Loucy (cell line): ENCODE data around the gene IPO5.

ENCODE experiments used
- H2AFZ ChIP-seq: fragments of 200-600 bp; sonication (generic); 2 replicates; pipeline ENCODE4 v1.6.0; 2016; ENCODE audit warnings: antibody characterized with exemption, mild to moderate bottlenecking, low read length, moderate library complexity
- H3F3A ChIP-seq: fragments of 200-600 bp; 2 replicates; pipeline ENCODE4 v1.6.0; 2016; ENCODE audit warnings: antibody characterized with exemption, low read depth, mild to moderate bottlenecking
- H3K27me3 ChIP-seq: fragments of 200-600 bp; sonication (generic); 2 replicates; pipeline ENCODE4 v1.6.1; 2014; ENCODE audit warnings: low read length, mild to moderate bottlenecking; ENCODE audit not compliant: insufficient read depth, poor library complexity, severe bottlenecking
- H3K36me3 ChIP-seq: fragments of 200-600 bp; sonication (generic); 2 replicates; pipeline ENCODE4 v1.6.1; 2016; ENCODE audit warnings: low read length; ENCODE audit not compliant: insufficient read depth
- H3K4me1 ChIP-seq: fragments of 200-600 bp; sonication (generic); 2 replicates; pipeline ENCODE4 v1.5.1; 2014; ENCODE audit warnings: low read length, mild to moderate bottlenecking; ENCODE audit not compliant: insufficient read depth, poor library complexity, severe bottlenecking
- H3K4me2 ChIP-seq: fragments of 200-600 bp; sonication (generic); 2 replicates; pipeline ENCODE4 v1.6.0; 2014; ENCODE audit warnings: antibody characterized with exemption, low read length, low read depth, mild to moderate bottlenecking; ENCODE audit not compliant: poor library complexity, severe bottlenecking
- H3K4me3 ChIP-seq: fragments of 200-600 bp; sonication (generic); 2 replicates; pipeline ENCODE4 v1.5.1; 2014; ENCODE audit warnings: low read length, mild to moderate bottlenecking, mixed read lengths; ENCODE audit not compliant: poor library complexity, severe bottlenecking
- H3K79me2 ChIP-seq: fragments of 200-600 bp; sonication (generic); 2 replicates; pipeline ENCODE4 v1.6.1; 2014; ENCODE audit warnings: low read length; ENCODE audit not compliant: insufficient read depth
- H3K9ac ChIP-seq: fragments of 200-600 bp; sonication (generic); 2 replicates; pipeline ENCODE4 v1.6.0; 2014; ENCODE audit warnings: mild to moderate bottlenecking, low read depth, low read length, moderate library complexity; ENCODE audit not compliant: poor library complexity, severe bottlenecking
- H3K9me2 ChIP-seq: fragments of 200-600 bp; sonication (generic); replicated peaks from 2 replicates; pipeline ENCODE4 v1.6.1; 2016; ENCODE audit warnings: low read depth, low read length, mixed read lengths
- H3K9me3 ChIP-seq: fragments of 200-600 bp; sonication (generic); 2 replicates; pipeline ENCODE4 v1.6.1; 2014; ENCODE audit warnings: mild to moderate bottlenecking, antibody characterized with exemption, low read length, low read depth; ENCODE audit not compliant: insufficient read depth
- H4K20me1 ChIP-seq: fragments of 200-600 bp; sonication (generic); 2 replicates; pipeline ENCODE4 v1.6.0; 2014; ENCODE audit warnings: antibody characterized with exemption, low read length, mild to moderate bottlenecking; ENCODE audit not compliant: insufficient read depth, poor library complexity, severe bottlenecking
- EZH2phosphoT487 ChIP-seq: fragments of 200-600 bp; IDR thresholded peaks from 2 replicates; pipeline ENCODE4 v1.6.1; 2018; ENCODE audit warnings: antibody characterized with exemption, mild to moderate bottlenecking, moderate library complexity, borderline replicate concordance
- TF ChIP-seq, protein P1 (sequence below): fragments of 200-600 bp; sonication (generic); conservative IDR thresholded peaks from 2 replicates; pipeline ENCODE4 v1.5.1; 2014; ENCODE audit warnings: mild to moderate bottlenecking, antibody characterized with exemption, low read length

Gene IPO5

DNA sequence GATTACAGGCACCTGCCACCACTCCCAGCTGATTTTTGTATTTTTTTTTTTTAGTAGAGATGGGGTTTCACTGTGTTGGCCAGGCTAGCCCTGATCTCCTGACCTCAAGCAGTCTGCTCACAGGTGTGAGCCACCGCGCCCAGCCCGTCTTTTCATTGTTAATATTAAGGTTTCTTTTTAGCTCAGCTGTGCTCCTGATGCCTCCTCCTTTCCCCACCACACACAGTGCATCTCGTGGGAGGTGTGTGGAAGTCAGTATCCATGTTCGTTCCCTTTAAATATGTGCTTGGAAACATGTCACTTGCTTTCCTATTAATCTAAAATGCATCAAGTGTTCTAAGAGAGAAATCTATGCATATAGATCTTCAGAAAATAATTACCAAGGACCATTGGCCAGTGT, 53.5 kb downstream of the IPO5 start:
- H3K4me3 ChIP-seq = no peak overlapping the region
- no peaks in the 10 kb centered on the region for H3K9me3 ChIP-seq
- no peak for TF ChIP-seq EZH2phosphoT487
- TF ChIP-seq, protein P1, sequence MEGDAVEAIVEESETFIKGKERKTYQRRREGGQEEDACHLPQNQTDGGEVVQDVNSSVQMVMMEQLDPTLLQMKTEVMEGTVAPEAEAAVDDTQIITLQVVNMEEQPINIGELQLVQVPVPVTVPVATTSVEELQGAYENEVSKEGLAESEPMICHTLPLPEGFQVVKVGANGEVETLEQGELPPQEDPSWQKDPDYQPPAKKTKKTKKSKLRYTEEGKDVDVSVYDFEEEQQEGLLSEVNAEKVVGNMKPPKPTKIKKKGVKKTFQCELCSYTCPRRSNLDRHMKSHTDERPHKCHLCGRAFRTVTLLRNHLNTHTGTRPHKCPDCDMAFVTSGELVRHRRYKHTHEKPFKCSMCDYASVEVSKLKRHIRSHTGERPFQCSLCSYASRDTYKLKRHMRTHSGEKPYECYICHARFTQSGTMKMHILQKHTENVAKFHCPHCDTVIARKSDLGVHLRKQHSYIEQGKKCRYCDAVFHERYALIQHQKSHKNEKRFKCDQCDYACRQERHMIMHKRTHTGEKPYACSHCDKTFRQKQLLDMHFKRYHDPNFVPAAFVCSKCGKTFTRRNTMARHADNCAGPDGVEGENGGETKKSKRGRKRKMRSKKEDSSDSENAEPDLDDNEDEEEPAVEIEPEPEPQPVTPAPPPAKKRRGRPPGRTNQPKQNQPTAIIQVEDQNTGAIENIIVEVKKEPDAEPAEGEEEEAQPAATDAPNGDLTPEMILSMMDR = no peak
- no peaks in the 10 kb centered on the region for H3K27me3 ChIP-seq
- H3K4me1 ChIP-seq = no peaks in the 10 kb centered on the region
- no peaks in the 10 kb centered on the region for H3F3A ChIP-seq
- no peak overlapping the region for H2AFZ ChIP-seq
- H4K20me1 ChIP-seq = no peaks in the 10 kb centered on the region
- no peaks in the 10 kb centered on the region for H3K9me2 ChIP-seq
- H3K79me2 ChIP-seq = no peaks in the 10 kb centered on the region
- H3K4me2 ChIP-seq = no peak overlapping the region
- H3K36me3 ChIP-seq = peaks cover 89% of the 10 kb centered on the region; the same call in 1 of the 2 replicates
- H3K9ac ChIP-seq = no peak overlapping the region

DNA sequence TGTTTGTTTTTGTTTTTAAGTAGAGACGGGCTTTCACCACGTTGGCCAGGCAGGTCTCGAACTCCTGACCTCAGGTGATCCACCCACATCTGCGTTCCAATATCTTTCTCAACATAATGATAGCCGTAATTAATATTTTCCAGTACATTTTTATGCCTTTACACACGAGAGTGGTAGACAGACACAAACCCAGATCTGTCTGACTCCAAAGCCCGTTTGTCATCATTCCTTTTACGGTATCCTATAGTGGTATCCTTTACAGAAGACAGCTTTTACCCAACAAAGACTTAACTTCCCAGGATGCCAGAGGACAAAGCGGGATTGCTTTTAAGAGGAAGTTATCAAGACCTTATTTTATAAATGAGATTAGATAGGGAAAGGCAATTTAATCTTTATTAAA, 59.8 kb downstream of the IPO5 start:
- Histone ChIP-seq H2AFZ (no peak overlapping the region), H3K4me2 (no peak overlapping the region), H3K36me3 (peaks cover 92% of the 10 kb centered on the region; the same call in 1 of the 2 replicates), H4K20me1 (no peaks in the 10 kb centered on the region), H3K79me2 (no peaks in the 10 kb centered on the region), H3K4me3 (no peak overlapping the region), H3K9me2 (no peaks in the 10 kb centered on the region), H3K9me3 (no peaks in the 10 kb centered on the region), H3K9ac (no peak overlapping the region), H3K4me1 (no peaks in the 10 kb centered on the region), H3K27me3 (no peaks in the 10 kb centered on the region), H3F3A (no peaks in the 10 kb centered on the region)
- TF ChIP-seq EZH2phosphoT487 = no peak
- TF ChIP-seq, protein P1 = no peak

DNA sequence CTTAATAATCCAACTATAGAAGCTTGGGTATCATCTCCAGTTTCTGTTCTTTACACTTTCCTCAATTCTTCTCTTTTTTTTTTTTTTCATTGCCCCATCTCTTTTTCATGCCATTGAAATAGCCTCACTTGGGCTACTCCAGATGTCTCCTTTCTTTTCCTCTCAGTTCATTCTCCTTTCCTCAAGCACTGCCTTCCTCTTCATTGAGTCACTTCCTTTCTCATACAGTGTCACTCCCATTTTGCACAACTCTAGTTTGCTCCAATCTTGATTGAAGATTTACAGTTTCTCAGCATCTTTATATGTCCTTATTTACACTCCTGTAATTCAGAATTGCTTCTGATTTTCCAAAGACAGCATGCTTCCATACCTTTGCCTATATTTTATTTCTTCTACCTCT, 61.3 kb downstream of the IPO5 start:
- H4K20me1 ChIP-seq = no peaks in the 10 kb centered on the region
- no peaks in the 10 kb centered on the region for H3K9me3 ChIP-seq
- H3K4me2 ChIP-seq = no peak overlapping the region
- no peak overlapping the region for H3K4me3 ChIP-seq
- no peak overlapping the region for H2AFZ ChIP-seq
- H3K36me3 ChIP-seq = peaks cover 90% of the 10 kb centered on the region
- H3K4me1 ChIP-seq = no peaks in the 10 kb centered on the region
- no peaks in the 10 kb centered on the region for H3F3A ChIP-seq
- TF ChIP-seq, protein P1 = no peak
- TF ChIP-seq EZH2phosphoT487 = no peak
- no peaks in the 10 kb centered on the region for H3K27me3 ChIP-seq
- no peaks in the 10 kb centered on the region for H3K79me2 ChIP-seq
- H3K9me2 ChIP-seq = no peaks in the 10 kb centered on the region
- no peak overlapping the region for H3K9ac ChIP-seq
